HepG2 (cell line): Measurements from ENCODE around the gene USE1. TPM values are rescaled to one million over a fixed set of nuclear protein-coding genes. Genes with fewer than 3 reads are reported as not detected.

Source experiments
- ARNT2 ChIP-seq: sonication (generic); formaldehyde crosslinking; IDR thresholded peaks from 2 replicates; pipeline ENCODE4 v1.8.0; 2022; ENCODE audit warnings: mild to moderate bottlenecking, low read depth, missing genetic modification reagents, moderate library complexity
- ASH2L ChIP-seq: fragments of 300-600, 200-600 bp; sonication (generic); IDR thresholded peaks from 2 replicates; pipeline ENCODE4 v1.7.0; 2017; ENCODE audit warnings: low read depth, mild to moderate bottlenecking, moderate library complexity, mixed read lengths, low read length; ENCODE audit not compliant: insufficient read length
- EED ChIP-seq: sonication (generic); formaldehyde crosslinking; IDR thresholded peaks from 2 replicates; pipeline ENCODE4 v1.5.0; 2020; ENCODE audit warnings: mild to moderate bottlenecking, missing genetic modification reagents
- GATA4 ChIP-seq: sonication (generic); IDR thresholded peaks from 2 replicates; pipeline ENCODE4 v1.6.1; 2016; ENCODE audit warnings: antibody characterized with exemption, low read depth, borderline replicate concordance
- GMEB2 ChIP-seq: IDR thresholded peaks from 2 replicates; pipeline ENCODE4 v1.6.1; 2016; ENCODE audit warnings: missing biosample characterization, missing genetic modification reagents, low read depth
- HOXA9 ChIP-seq: sonication (generic); formaldehyde crosslinking; IDR thresholded peaks from 2 replicates; pipeline ENCODE4 v1.8.1; 2022; ENCODE audit warnings: missing genetic modification reagents, mild to moderate bottlenecking, moderate library complexity, borderline replicate concordance
- IRF9 ChIP-seq: sonication (generic); formaldehyde crosslinking; IDR thresholded peaks from 2 replicates; pipeline ENCODE4 v1.8.0; 2022; ENCODE audit warnings: missing genetic modification reagents, mild to moderate bottlenecking, borderline replicate concordance
- KLF16 ChIP-seq, 2 experiments: sonication (generic) in 1 of 2; formaldehyde crosslinking in 1 of 2; IDR thresholded peaks; 2 replicates each; pipeline versions ENCODE4 v1.6.1 to v1.8.0; 2016 to 2023; ENCODE audit warnings: missing genetic modification reagents in 2 of 2, missing compliant biosample characterization in 1 of 2
- MAFG ChIP-seq: sonication (generic); formaldehyde crosslinking; IDR thresholded peaks from 2 replicates; pipeline ENCODE4 v1.5.1; 2020; ENCODE audit warnings: mild to moderate bottlenecking, missing genetic modification reagents
- MBNL3 ChIP-seq: fragments of 250-450 bp; sonication (Bioruptor Pico); conservative IDR thresholded peaks from 2 replicates; pipeline ENCODE4 v1.8.0; 2022; ENCODE audit warnings: mild to moderate bottlenecking, inconsistent platforms
- MLX ChIP-seq: IDR thresholded peaks from 2 replicates; pipeline ENCODE4 v1.6.1; 2016
- NCOR1 ChIP-seq: fragments of 200-600 bp; sonication (generic); IDR thresholded peaks from 2 replicates; pipeline ENCODE4 v1.7.0; 2017; ENCODE audit warnings: antibody characterized with exemption, low read length, borderline replicate concordance
- NFRKB ChIP-seq: fragments of 450-650 bp; IDR thresholded peaks from 2 replicates; pipeline ENCODE4 v1.6.1; 2017
- RNF219 ChIP-seq: sonication (generic); formaldehyde crosslinking; IDR thresholded peaks from 2 replicates; pipeline ENCODE4 v1.5.0; 2020; ENCODE audit warnings: mild to moderate bottlenecking, missing genetic modification reagents
- SCMH1 ChIP-seq: sonication (generic); formaldehyde crosslinking; IDR thresholded peaks from 2 replicates; pipeline ENCODE4 v1.9.0; 2021; ENCODE audit warnings: missing genetic modification reagents, mild to moderate bottlenecking, borderline replicate concordance
- SIN3A ChIP-seq: IDR thresholded peaks from 2 replicates; pipeline ENCODE4 v1.6.1; 2011; ENCODE audit warnings: low read depth, mild to moderate bottlenecking, control low read depth, low read length, borderline replicate concordance
- SMAD3 ChIP-seq: sonication (generic); formaldehyde crosslinking; IDR thresholded peaks from 2 replicates; pipeline ENCODE4 v1.4.0; 2020; ENCODE audit warnings: missing genetic modification reagents
- SOX5 ChIP-seq: IDR thresholded peaks from 2 replicates; pipeline ENCODE4 v1.6.1; 2016; ENCODE audit warnings: borderline replicate concordance
- SYNCRIP ChIP-seq: fragments of 200-400 bp; formaldehyde crosslinking; IDR thresholded peaks from 2 replicates; pipeline ENCODE4 v1.6.1; 2018; ENCODE audit warnings: mild to moderate bottlenecking, low read depth, low read length; ENCODE audit not compliant: insufficient read depth
- ZFP37 ChIP-seq: sonication (generic); formaldehyde crosslinking; IDR thresholded peaks from 2 replicates; pipeline ENCODE4 v1.4.0; 2020; ENCODE audit warnings: missing genetic modification reagents, borderline replicate concordance
- polyA plus RNA-seq, 8 experiments: library from polyadenylated mRNA; depleted of rRNA in 3 of 8; stranded (reverse) in 7 of 8; unstranded in 1 of 8; fragments of >200 nt; fragmentation: Illumina TruSeq in 4 of 8; extraction: Trizol in 4 of 8; gene quantifications; 2 replicates each; pipeline versions ENCODE4 v1.2.1 to v1.2.3, GENCODE V29; 2011 to 2016; ENCODE audit warnings: low read depth in 4 of 8, missing spikeins in 1 of 8, mixed read lengths in 1 of 8; ENCODE audit not compliant: insufficient read depth in 1 of 8
- total RNA-seq, 5 experiments: library from RNA; depleted of rRNA; stranded (reverse); fragments of >200 nt; fragmentation: Illumina TruSeq; extraction: Trizol; gene quantifications; 2 replicates each; pipeline ENCODE4 v1.2.3, GENCODE V29; 2016; ENCODE audit warnings: low read depth in 1 of 5
- TF ChIP-seq, protein P1 (sequence below): sonication (generic); formaldehyde crosslinking; IDR thresholded peaks from 2 replicates; pipeline ENCODE4 v1.5.0; 2020; ENCODE audit warnings: mild to moderate bottlenecking, low read depth, missing genetic modification reagents, borderline replicate concordance
- TF ChIP-seq, protein P2 (sequence below): IDR thresholded peaks from 2 replicates; pipeline ENCODE4 v1.6.1; 2012; ENCODE audit warnings: low read depth, low read length, improper control_type of control experiment

The USE1 gene
- total and polyA plus RNA-seq, 2 of the 13 experiments (the other 11 are each of a cell fraction or from before 2014, with no cell fraction given): 9.9 to 17.6 TPM

- TF ChIP-seq ARNT2 (CRISPR knock-in tag): peak; percentile 77
- peak; percentile 78; the same call in 1 of the 2 replicates for TF ChIP-seq MLX
- no peak for TF ChIP-seq HOXA9 (CRISPR knock-in tag)
- TF ChIP-seq GMEB2 (CRISPR knock-in tag): no peak
- 0 out of 2 replicates have a peak, but pooled peaks have one; percentile 36 for TF ChIP-seq EED
- TF ChIP-seq SYNCRIP: no peak
- peak; percentile 87 for TF ChIP-seq SMAD3 (CRISPR knock-in tag)
- TF ChIP-seq, protein P1, sequence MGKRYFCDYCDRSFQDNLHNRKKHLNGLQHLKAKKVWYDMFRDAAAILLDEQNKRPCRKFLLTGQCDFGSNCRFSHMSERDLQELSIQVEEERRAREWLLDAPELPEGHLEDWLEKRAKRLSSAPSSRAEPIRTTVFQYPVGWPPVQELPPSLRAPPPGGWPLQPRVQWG (CRISPR knock-in tag): no peak
- no peak for TF ChIP-seq RNF219 (CRISPR knock-in tag)
- TF ChIP-seq SOX5 (CRISPR knock-in tag): peak; percentile 74
- TF ChIP-seq NFRKB: no peak
- no peak for TF ChIP-seq GATA4
- TF ChIP-seq SCMH1 (CRISPR knock-in tag): no peak
- TF ChIP-seq MAFG (CRISPR knock-in tag): no peak
- TF ChIP-seq KLF16 (CRISPR knock-in tag; IDR thresholded peaks at IDR 0.05): peak in 1 of 2 experiments; percentile 97; a peak in 2 of 4 replicates
- peak; percentile 82; the same call in 1 of the 2 replicates for TF ChIP-seq IRF9 (CRISPR knock-in tag)
- TF ChIP-seq MBNL3 (CRISPR knock-in tag): no peak
- 0 out of 2 replicates have a peak, but pooled peaks have one; percentile 5 for TF ChIP-seq SIN3A
- TF ChIP-seq, protein P2, sequence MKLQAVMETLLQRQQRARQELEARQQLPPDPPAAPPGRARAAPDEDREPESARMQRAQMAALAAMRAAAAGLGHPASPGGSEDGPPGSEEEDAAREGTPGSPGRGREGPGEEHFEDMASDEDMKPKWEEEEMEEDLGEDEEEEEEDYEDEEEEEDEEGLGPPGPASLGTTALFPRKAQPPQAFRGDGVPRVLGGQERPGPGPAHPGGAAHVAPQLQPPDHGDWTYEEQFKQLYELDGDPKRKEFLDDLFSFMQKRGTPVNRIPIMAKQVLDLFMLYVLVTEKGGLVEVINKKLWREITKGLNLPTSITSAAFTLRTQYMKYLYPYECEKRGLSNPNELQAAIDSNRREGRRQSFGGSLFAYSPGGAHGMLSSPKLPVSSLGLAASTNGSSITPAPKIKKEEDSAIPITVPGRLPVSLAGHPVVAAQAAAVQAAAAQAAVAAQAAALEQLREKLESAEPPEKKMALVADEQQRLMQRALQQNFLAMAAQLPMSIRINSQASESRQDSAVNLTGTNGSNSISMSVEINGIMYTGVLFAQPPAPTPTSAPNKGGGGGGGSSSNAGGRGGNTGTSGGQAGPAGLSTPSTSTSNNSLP: no peak
- peak; percentile 99 for TF ChIP-seq NCOR1
- TF ChIP-seq ZFP37 (CRISPR knock-in tag): no peak
- TF ChIP-seq ASH2L: peak; percentile 65
Measured at GRCh38 chr19:17248011-17248776, 33.0 kb downstream of the USE1 start (continued).
